ENCODE results near the gene RPL7L1. TPM values are rescaled to one million over a fixed set of nuclear protein-coding genes. Genes with fewer than 3 reads are reported as not detected.

The RPL7L1 gene
- total RNA-seq, 1 donor from 2014 or later = 64.5 TPM

DNA sequence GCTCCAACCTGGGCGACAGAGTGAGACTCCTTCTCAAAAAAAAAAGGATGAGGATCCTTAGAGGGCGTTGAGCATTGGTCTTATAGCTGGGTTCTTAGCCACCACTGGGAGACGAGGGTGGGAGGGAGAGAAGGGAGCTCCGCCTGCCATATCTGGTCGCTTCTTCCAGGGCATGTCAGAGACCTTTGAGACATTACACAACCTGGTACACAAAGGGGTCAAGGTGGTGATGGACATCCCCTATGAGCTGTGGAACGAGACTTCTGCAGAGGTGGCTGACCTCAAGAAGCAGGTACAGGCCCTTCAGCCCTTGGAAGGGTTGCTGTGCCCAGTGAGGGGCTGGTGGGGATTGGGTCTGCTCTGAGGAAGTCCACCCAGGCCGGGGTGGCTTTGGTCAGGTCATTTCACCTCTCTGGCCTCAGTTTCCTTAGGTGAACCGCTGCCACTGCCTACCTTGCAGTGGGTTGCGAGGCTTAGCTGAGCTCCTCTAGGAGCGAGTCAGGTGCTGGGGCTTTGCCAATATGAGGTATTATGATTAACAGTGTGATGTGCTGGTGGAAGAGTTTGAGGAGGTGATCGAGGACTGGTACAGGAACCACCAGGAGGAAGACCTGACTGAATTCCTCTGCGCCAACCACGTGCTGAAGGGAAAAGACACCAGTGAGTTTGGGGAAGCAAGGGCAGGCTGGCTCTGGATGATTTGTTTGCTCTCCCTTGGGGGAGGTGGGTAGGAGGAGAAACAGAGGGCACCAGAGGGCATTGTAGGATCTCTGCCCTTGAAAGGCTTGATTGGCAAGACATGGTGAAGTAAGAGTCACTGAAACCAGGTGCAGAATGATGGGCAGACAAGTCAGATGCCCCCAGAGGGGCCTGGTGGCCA, 58.4 kb downstream of the RPL7L1 start:
- DNase-seq (no peak), ATAC-seq (no peak)
- peaks cover 68% of the 10 kb centered on the region for H3K36me3 ChIP-seq
- intact Hi-C loops (cut with DNase I) = no loop called here
- peaks cover 14% of the 10 kb centered on the region for H3K4me1 ChIP-seq
- no peaks in the 10 kb centered on the region for H3K9me3 ChIP-seq
- TF ChIP-seq, protein P1, sequence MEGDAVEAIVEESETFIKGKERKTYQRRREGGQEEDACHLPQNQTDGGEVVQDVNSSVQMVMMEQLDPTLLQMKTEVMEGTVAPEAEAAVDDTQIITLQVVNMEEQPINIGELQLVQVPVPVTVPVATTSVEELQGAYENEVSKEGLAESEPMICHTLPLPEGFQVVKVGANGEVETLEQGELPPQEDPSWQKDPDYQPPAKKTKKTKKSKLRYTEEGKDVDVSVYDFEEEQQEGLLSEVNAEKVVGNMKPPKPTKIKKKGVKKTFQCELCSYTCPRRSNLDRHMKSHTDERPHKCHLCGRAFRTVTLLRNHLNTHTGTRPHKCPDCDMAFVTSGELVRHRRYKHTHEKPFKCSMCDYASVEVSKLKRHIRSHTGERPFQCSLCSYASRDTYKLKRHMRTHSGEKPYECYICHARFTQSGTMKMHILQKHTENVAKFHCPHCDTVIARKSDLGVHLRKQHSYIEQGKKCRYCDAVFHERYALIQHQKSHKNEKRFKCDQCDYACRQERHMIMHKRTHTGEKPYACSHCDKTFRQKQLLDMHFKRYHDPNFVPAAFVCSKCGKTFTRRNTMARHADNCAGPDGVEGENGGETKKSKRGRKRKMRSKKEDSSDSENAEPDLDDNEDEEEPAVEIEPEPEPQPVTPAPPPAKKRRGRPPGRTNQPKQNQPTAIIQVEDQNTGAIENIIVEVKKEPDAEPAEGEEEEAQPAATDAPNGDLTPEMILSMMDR (IDR thresholded peaks at IDR 0.05) = no peak
- H3K4me3 ChIP-seq = no peak overlapping the region
- H3K27me3 ChIP-seq (ENCODE audit: low read depth) = no peaks in the 10 kb centered on the region
- H3K27ac ChIP-seq = no peak overlapping the region

DNA sequence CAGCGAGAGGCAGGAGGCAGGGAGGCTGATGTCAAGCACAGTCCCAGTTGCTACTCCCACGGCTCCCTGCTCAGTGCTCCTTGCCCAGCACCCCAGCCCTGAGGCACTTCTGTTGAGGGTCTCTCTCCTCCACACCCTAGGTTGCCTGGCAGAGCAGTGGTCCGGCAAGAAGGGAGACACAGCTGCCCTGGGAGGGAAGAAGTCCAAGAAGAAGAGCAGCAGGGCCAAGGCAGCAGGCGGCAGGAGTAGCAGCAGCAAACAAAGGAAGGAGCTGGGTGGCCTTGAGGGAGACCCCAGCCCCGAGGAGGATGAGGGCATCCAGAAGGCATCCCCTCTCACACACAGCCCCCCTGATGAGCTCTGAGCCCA, 59.0 kb downstream of the RPL7L1 start:
- TF ChIP-seq, protein P1 (IDR thresholded peaks at IDR 0.05) = no peak
- no peaks in the 10 kb centered on the region for H3K27me3 ChIP-seq (ENCODE audit: low read depth)
- ATAC-seq (no peak), DNase-seq (no peak)
- H3K27ac ChIP-seq = no peak overlapping the region
- no peak overlapping the region for H3K4me3 ChIP-seq
- H3K4me1 ChIP-seq = peaks cover 8% of the 10 kb centered on the region
- peaks cover 70% of the 10 kb centered on the region for H3K36me3 ChIP-seq
- H3K9me3 ChIP-seq = no peaks in the 10 kb centered on the region
- intact Hi-C loops (cut with DNase I) = no loop called here

DNA sequence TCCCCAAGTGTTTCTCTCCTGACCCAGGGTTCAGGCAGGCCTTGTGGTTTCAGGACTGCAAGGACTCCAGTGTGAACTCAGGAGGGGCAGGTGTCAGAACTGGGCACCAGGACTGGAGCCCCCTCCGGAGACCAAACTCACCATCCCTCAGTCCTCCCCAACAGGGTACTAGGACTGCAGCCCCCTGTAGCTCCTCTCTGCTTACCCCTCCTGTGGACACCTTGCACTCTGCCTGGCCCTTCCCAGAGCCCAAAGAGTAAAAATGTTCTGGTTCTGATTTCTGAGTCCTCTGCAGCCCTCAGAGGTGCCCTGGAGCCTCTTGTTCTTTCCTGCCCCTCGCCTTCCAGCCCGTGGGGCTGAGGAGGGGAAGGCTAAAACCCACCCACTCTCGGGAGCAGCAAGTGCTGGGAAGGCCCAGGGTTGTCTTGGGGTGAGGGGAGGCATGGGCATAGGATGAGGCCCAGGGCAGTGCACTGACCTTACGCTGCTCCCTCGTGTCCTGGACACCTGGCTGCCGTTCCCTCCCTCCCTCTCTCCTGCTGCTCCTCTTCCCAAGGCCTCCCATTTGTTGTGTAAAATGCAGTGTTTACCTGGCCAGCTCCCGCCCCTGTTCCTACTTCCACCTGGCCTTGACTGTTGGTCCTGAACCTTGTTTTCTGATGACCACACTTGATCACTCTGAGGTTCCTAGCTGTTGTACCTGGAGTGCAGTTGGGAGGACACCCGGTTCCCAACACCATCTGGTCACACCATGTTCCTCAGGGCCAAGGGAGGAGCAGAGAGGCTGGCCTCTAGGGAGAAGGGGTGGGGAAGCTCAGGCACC, 59.8 kb downstream of the RPL7L1 start:
- H3K4me3 ChIP-seq = no peak overlapping the region
- TF ChIP-seq, protein P1 (IDR thresholded peaks at IDR 0.05) = no peak
- ATAC-seq (peak in 1 of 2 donors; percentile 34), DNase-seq (no peak)
- peaks cover 76% of the 10 kb centered on the region for H3K36me3 ChIP-seq
- intact Hi-C loops (cut with DNase I) = no loop called here
- no peak overlapping the region for H3K27ac ChIP-seq
- no peaks in the 10 kb centered on the region for H3K9me3 ChIP-seq
- H3K4me1 ChIP-seq = peaks cover under 1% of the 10 kb centered on the region
- H3K27me3 ChIP-seq (ENCODE audit: low read depth) = no peaks in the 10 kb centered on the region

Other genes starting within 250 kb of the RPL7L1 start
- gene PRPH2, start 157.0 kb upstream of the RPL7L1 start, total RNA-seq = 0.68 TPM
- 19.3 TPM for gene TBCC, start 133.5 kb upstream of the RPL7L1 start, total RNA-seq
- gene BICRAL, start 97.6 kb upstream of the RPL7L1 start, total RNA-seq = 20.7 TPM
- 9.8 TPM for gene PTCRA, start 36.4 kb downstream of the RPL7L1 start, total RNA-seq
- gene CNPY3, start 49.9 kb downstream of the RPL7L1 start, total RNA-seq = 84.0 TPM
- 2.4 TPM for gene GNMT, start 81.1 kb downstream of the RPL7L1 start, total RNA-seq
- gene PEX6, start 99.6 kb downstream of the RPL7L1 start, total RNA-seq = 33.3 TPM
- gene PPP2R5D, start 105.0 kb downstream of the RPL7L1 start, total RNA-seq = 24.5 TPM
- gene MEA1, start 134.3 kb downstream of the RPL7L1 start, total RNA-seq = 44.8 TPM
- 59.3 TPM for gene KLHDC3, start 134.6 kb downstream of the RPL7L1 start, total RNA-seq
- 35.3 TPM for gene RRP36, start 142.0 kb downstream of the RPL7L1 start, total RNA-seq
- 16.1 TPM for gene CUL7, start 174.2 kb downstream of the RPL7L1 start, total RNA-seq
- gene MRPL2, start 179.8 kb downstream of the RPL7L1 start, total RNA-seq = 40.1 TPM
- 45.2 TPM for gene KLC4, start 180.0 kb downstream of the RPL7L1 start, total RNA-seq
- gene PTK7, start 196.7 kb downstream of the RPL7L1 start, total RNA-seq = 81.0 TPM

Measured in lower lobe of right lung (tissue), 2 donors.